Fibroblast of pulmonary artery (primary cell): ENCODE results near the gene FGD2.

Experiments
- DNase-seq: peaks from one replicate; pipeline ENCODE4 v3.0.0-alpha.2; 2010; ENCODE audit warnings: low read depth
- H3K4me3 ChIP-seq: replicated peaks from 2 replicates; pipeline ENCODE4 v1.5.1; 2011; ENCODE audit warnings: low read depth, mild to moderate bottlenecking, control low read depth, low read length, moderate library complexity
- TF ChIP-seq, protein P1 (sequence below): IDR thresholded peaks from 2 replicates; pipeline ENCODE4 v1.5.1; 2011; ENCODE audit warnings: mild to moderate bottlenecking, control low read depth, low read length, inconsistent platforms; ENCODE audit errors: missing control alignments

FGD2 gene

DNA sequence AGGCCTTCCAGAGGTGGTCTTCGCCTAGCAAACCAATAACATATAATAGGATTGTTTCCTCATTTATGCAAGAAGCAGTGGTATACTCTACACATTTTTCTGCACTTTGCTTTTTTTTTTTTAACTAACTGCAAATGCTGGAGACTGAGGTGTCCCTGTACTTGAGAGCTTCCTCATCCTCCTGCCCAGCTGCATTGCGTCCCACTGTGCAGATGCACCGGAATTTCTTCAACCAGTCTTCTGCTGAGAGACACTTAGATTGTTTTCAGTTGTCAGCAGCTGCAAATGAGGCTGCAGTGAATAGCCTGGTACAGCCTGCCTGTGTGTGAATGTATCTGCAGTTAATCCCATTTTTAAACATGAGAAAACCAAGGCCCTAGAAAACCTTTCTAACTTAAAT, 11.5 kb downstream of the FGD2 start:
- no peak overlapping the region for H3K4me3 ChIP-seq
- TF ChIP-seq, protein P1, sequence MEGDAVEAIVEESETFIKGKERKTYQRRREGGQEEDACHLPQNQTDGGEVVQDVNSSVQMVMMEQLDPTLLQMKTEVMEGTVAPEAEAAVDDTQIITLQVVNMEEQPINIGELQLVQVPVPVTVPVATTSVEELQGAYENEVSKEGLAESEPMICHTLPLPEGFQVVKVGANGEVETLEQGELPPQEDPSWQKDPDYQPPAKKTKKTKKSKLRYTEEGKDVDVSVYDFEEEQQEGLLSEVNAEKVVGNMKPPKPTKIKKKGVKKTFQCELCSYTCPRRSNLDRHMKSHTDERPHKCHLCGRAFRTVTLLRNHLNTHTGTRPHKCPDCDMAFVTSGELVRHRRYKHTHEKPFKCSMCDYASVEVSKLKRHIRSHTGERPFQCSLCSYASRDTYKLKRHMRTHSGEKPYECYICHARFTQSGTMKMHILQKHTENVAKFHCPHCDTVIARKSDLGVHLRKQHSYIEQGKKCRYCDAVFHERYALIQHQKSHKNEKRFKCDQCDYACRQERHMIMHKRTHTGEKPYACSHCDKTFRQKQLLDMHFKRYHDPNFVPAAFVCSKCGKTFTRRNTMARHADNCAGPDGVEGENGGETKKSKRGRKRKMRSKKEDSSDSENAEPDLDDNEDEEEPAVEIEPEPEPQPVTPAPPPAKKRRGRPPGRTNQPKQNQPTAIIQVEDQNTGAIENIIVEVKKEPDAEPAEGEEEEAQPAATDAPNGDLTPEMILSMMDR = no peak
- DNase-seq = no peak

DNA sequence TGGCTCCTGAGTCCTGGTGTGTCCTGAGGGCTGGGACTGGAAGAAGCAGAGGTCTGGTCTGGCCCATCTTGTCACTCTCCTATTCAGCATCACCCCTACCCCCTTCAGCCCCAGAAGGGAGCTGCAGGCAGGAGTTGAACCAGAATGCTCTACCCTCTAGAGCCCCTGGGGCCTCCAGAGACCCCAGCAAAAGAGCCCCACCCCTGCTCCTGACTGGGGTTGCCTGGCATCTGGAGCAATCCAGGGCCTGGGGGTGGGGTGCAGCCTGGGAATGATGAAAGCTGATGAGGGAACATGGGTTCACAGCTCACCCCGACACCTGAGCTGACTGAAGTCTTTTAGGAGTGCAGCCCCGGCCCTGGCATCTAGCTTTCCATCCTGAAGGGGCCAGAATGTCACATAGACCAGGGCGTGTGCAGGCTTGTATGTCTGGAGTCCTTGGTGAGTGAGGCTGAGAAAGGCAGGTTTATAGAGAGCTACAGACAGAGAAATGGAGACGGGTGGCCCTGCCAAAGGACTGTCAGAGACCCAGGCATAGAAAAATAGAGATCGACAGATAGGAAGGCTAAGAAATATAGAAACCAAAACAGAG, 12.2 kb downstream of the FGD2 start:
- TF ChIP-seq, protein P1 = no peak
- DNase-seq = no peak
- H3K4me3 ChIP-seq = no peak overlapping the region

DNA sequence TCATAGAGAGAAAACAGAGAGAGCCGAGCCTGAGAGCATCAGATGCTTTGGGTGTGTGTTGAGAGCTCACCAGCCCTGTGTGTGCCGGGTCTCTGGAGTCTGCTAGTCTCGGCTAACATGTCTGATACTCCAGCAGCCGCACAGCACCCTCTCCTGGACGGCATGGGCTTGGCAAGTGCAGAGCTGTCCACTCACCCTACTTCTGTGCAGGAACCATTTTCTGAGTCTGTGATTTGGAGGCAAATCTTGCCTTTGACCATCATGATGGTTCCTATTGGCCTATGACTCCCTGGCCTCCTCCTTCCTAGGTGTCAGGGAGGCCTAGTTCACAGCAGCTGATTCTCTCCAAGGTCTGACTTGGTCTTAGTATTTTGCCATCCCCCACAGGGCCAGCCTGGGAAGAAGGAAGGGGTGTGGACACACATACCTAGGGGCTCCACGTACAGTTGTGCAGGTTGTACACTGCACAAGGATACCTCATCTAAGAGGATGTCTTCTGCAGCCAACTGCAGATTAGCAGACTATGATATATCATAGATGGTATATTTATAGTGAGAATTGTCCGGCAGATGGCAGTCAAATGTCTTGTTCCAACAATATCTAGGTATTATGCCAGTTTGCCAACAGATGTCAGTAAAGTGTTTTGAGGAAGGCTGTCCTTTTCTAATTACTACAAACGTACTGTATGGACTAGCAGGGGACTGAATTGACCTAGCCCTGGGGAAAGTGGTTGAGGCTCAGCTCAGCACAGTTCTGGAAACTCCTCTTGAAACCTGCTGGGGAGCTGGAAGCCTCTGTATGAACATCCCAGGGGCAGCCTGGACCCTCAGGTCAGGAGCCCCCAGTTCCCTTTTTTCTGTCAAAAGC, 13.0 kb downstream of the FGD2 start:
- no peak overlapping the region for H3K4me3 ChIP-seq
- DNase-seq = peak; percentile 91
- TF ChIP-seq, protein P1 = peak; percentile 95

DNA sequence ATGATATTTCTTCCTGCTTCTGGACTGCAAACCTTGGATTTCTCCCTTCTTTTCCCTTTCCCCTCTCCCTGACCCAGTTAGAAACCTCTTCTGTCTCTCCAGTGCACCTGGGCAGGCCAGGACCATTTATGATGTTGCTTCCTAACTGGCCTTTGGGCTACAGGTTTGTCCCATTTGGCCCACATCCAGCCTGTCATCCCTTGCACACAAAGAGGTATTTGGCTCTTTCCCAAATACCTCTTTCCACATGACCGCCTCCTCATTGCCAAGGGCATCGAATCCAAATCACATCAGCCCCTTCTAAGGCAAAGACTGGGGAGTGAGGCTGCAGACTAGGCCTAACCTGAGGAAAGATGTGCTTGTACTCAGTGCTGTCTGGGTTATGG, 13.6 kb downstream of the FGD2 start:
- DNase-seq = no peak
- TF ChIP-seq, protein P1 = no peak
- H3K4me3 ChIP-seq = no peak overlapping the region

DNA sequence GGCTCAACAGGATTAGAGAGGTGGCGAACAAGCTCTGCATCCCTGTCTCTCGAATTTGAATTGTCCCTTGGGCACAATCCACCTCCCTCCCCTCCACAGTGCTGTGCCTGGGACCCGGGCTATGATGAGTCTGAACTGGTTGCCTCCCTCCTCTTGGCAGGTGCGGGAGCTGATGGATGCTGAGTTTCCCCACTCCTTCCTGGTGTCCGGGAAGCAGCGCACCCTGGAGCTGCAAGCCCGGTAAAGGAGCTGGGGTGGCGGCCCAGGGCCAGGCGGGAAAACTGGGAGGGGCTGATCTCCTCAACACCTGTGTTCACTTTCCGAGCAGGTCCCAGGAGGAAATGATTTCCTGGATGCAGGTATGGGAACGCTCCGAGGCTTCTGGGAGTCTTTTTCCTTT, 14.9 kb downstream of the FGD2 start:
- DNase-seq = no peak
- no peak overlapping the region for H3K4me3 ChIP-seq
- TF ChIP-seq, protein P1 = no peak

DNA sequence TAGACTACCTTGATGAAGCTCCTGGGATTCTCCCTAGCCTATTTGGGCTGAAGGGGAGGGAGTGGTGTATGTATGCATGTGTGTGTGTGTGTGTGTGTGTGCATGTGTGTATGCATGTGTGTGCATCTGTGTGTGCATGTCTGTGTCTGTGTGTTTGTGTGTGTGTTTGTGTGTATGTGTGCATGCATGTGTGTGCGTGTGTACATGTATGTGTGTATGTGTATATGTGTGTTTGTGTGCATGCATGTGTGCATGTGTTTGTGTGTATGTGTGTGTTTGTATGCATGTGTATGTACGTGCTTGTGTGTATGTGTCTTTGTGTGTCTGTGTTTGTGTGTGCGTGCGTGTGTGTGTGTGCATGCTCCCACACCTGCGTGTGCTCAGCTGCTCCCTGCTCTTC, 15.4 kb downstream of the FGD2 start:
- H3K4me3 ChIP-seq = no peak overlapping the region
- TF ChIP-seq, protein P1 = no peak
- DNase-seq = no peak
